ENCODE data around the gene KRTAP5-9.
"Not testable (repeated sequence)": the region's sequence is repeated elsewhere in the genome, so short reads cannot be mapped to it uniquely, and the experiment has no call there.

KRTAP5-9 gene

DNA sequence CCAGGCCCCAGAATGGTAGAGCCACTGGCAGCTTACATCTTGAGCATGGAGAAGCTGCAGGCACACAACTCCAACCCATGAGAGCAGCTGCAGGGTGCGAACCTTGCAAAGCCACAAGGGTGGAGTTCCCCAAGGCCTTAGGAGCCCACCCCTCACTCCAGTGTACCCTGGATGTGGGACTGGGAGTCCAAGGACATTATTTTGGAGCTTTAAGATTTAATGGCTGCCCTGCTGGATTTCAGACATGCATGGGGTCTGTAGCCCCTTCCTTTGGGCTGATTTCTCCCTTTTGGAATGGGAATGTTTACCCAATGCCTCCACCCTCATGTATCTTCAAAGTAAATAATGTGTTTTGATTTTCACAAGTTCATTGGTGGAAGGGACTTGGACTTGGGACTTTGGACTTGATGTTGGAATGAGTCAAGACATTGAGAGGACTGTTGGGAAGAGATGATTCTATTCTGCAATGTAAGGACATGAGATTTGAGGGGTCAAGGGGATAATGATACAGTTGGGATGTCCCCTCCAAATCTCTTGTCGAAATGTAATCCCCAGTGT lies 22.2 kb upstream of the KRTAP5-9 start:
- no peak for TF ChIP-seq SIN3A (IDR thresholded peaks at IDR 0.05; ENCODE audit: borderline replicate concordance, insufficient read depth, low read length)
- no peak for TF ChIP-seq FOXP2 (optimal IDR thresholded peaks at IDR 0.05; ENCODE audit: borderline replicate concordance, extremely low read depth, extremely low read length, insufficient read depth)
- no peak for TF ChIP-seq TAF1 (IDR thresholded peaks at IDR 0.05; ENCODE audit: borderline replicate concordance, insufficient read depth, low read length)
- TF ChIP-seq POLR2AphosphoS5 (IDR thresholded peaks at IDR 0.05; ENCODE audit: low read depth, low read length), result no peak
- TF ChIP-seq, protein P1, sequence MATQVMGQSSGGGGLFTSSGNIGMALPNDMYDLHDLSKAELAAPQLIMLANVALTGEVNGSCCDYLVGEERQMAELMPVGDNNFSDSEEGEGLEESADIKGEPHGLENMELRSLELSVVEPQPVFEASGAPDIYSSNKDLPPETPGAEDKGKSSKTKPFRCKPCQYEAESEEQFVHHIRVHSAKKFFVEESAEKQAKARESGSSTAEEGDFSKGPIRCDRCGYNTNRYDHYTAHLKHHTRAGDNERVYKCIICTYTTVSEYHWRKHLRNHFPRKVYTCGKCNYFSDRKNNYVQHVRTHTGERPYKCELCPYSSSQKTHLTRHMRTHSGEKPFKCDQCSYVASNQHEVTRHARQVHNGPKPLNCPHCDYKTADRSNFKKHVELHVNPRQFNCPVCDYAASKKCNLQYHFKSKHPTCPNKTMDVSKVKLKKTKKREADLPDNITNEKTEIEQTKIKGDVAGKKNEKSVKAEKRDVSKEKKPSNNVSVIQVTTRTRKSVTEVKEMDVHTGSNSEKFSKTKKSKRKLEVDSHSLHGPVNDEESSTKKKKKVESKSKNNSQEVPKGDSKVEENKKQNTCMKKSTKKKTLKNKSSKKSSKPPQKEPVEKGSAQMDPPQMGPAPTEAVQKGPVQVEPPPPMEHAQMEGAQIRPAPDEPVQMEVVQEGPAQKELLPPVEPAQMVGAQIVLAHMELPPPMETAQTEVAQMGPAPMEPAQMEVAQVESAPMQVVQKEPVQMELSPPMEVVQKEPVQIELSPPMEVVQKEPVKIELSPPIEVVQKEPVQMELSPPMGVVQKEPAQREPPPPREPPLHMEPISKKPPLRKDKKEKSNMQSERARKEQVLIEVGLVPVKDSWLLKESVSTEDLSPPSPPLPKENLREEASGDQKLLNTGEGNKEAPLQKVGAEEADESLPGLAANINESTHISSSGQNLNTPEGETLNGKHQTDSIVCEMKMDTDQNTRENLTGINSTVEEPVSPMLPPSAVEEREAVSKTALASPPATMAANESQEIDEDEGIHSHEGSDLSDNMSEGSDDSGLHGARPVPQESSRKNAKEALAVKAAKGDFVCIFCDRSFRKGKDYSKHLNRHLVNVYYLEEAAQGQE (IDR thresholded peaks at IDR 0.05; ENCODE audit: insufficient read depth in 1 of 2, low read depth in 2 of 2, low read length in 2 of 2), result no peak

DNA sequence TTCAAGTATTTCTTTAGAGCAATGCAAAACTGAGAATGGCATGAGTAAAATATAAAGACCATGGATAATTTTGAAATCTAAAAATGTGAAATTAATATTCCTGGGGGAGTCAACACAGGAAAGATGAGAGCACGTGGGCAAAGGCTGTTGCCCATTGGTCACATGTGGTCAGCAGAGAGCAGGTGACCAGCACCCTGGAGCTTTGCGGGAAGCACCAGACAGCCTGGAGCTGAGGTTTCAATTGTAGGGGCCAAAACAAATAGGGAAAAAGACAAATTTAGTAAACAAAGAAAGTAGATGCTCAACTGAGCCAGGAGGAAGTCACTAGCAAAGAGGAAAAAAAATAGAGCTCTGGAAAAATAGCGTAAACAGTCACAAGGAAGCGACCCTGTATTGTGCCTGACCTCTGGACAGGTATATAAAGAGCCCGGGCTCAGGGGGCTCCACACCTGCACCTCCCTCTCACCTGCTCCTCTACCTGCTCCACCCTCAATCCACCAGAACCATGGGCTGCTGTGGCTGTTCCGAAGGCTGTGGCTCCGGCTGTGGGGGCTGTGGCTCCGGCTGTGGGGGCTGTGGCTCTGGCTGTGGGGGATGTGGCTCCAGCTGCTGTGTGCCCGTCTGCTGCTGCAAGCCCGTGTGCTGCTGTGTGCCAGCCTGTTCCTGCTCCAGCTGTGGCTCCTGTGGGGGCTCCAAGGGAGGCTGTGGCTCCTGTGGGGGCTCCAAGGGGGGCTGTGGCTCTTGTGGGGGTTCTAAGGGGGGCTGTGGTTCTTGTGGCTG lies 21.2 kb upstream of the KRTAP5-9 start, which contains the start of gene KRTAP5-7:
TSS of gene KRTAP5-7 (plus strand) at position 472 of the 780 bp plus-strand sequence. CDS start at position 506, 34 bp downstream.
- TF ChIP-seq, protein P1 (IDR thresholded peaks at IDR 0.05; ENCODE audit: insufficient read depth in 1 of 2, low read depth in 2 of 2, low read length in 2 of 2), result not testable (repeated sequence)
- not testable (repeated sequence) for TF ChIP-seq FOXP2 (optimal IDR thresholded peaks at IDR 0.05; ENCODE audit: borderline replicate concordance, extremely low read depth, extremely low read length, insufficient read depth); POLR2AphosphoS5 (IDR thresholded peaks at IDR 0.05; ENCODE audit: low read depth, low read length)

DNA sequence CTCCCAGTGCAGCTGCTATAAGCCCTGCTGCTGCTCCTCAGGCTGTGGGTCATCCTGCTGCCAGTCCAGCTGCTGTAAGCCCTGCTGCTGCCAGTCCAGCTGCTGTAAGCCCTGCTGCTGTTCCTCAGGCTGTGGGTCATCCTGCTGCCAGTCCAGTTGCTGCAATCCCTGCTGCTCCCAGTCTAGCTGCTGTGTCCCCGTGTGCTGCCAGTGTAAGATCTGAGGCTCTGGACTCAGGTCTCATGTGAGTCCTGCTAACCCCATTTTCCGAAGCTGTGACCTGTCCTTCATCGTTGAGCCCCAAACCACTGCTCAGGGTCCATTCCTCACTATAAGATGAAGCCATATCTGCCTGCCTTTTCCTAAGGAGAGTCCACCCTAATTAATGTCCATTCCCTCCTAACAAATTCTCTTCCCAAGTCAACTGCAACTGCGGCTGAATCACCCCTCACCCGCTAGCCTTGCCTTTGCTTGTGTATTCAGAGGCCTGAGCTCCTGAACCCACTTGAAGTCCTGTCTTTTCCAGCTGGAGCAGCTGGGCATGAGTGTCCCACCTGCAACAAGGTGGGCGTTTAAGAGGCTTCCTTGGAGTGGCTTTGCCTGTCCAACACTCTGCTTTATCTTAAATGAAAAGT lies 20.5 kb upstream of the KRTAP5-9 start:
- TF ChIP-seq FOXP2 (optimal IDR thresholded peaks at IDR 0.05; ENCODE audit: borderline replicate concordance, extremely low read depth, extremely low read length, insufficient read depth), result no peak

DNA sequence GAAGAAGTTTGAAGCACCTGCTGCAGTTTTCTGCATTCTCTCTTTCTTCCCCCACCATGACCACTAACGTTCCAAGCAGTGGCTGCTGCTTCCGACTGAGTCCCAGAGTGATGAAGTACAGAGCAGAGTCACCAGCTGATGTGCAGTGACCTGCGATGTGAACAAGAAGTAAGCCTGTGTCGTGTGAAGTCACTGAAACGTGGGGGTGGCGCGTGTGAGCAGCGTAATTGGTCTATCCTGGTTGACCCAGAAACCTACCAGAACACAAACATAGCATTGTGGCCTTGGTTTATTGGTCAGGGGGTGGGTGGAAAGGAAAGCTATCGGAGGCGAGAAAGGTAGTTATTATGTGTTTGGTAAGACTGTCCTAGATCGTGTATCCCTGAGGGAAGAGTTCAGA lies 17.6 kb upstream of the KRTAP5-9 start:
- TF ChIP-seq POLR2AphosphoS5 (IDR thresholded peaks at IDR 0.05; ENCODE audit: low read depth, low read length) (no peak), SIN3A (IDR thresholded peaks at IDR 0.05; ENCODE audit: borderline replicate concordance, insufficient read depth, low read length) (no peak), TAF1 (IDR thresholded peaks at IDR 0.05; ENCODE audit: borderline replicate concordance, insufficient read depth, low read length) (no peak)
- TF ChIP-seq, protein P1 (IDR thresholded peaks at IDR 0.05; ENCODE audit: insufficient read depth in 1 of 2, low read depth in 2 of 2, low read length in 2 of 2), result no peak

DNA sequence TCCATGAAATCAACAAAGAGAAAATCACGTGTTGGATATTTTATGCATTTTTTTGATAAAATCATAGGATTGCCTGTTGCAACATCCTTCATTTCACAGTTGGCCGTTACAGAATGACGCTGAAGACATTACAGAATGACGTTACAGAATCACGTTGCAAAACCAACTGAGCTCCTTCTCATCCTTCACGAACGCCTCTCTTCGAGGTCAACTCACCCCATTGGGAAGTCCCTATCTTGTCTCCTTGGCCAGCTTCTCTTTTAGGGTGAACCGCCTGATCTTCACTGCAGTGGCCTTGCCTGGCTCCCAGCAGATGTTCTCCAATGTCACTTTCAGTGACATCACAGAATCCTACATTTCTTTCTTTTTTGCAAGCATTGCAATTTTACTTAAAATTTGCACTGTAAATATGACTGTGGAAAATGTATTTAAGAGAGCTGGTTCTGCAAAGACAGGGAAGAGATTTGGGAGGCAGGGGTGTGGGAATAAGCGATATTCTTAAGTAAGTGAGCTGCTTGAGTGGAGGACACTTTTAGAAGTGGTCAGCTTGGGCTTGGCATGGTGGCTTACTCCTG lies 16.1 kb upstream of the KRTAP5-9 start:
- TF ChIP-seq, protein P1 (IDR thresholded peaks at IDR 0.05; ENCODE audit: insufficient read depth in 1 of 2, low read depth in 2 of 2, low read length in 2 of 2), result no peak
- TF ChIP-seq POLR2AphosphoS5 (IDR thresholded peaks at IDR 0.05; ENCODE audit: low read depth, low read length) (no peak), TAF1 (IDR thresholded peaks at IDR 0.05; ENCODE audit: borderline replicate concordance, insufficient read depth, low read length) (no peak), FOXP2 (optimal IDR thresholded peaks at IDR 0.05; ENCODE audit: borderline replicate concordance, extremely low read depth, extremely low read length, insufficient read depth) (no peak), SIN3A (IDR thresholded peaks at IDR 0.05; ENCODE audit: borderline replicate concordance, insufficient read depth, low read length) (no peak)

Data from PFSK-1 (cell line).